ENCODE results near the gene COG8.

DNA sequence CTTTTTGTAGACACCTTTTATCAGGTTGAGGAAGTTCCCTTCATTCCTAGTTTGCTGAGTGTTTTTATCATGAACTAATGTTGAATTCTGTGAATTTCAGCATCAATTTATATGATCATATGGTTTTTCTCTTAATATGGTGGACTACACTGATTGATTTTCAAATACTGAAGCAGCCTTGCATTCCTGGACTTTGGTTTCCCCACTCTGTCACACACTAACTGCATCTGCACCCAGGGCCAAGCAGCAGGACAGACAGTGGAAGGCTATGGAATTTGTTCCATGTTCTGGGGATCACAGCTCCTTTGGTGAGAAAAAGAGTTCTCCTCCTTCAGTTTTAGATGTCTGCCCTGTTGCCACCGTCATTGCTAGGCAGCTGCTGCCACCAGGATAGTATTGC, 38.7 kb upstream of the COG8 start:
- no peak for TF ChIP-seq CTCF (optimal IDR thresholded peaks at IDR 0.05 in 1 of 3, IDR thresholded peaks at IDR 0.05 in 1 of 3, conservative IDR thresholded peaks at IDR 0.05 in 1 of 3; ENCODE audit: extremely low read depth in 1 of 3, insufficient read depth in 2 of 3, low read length in 3 of 3)
- no peak for TF ChIP-seq EZH2 (IDR thresholded peaks at IDR 0.05; ENCODE audit: low read length)
